ENCODE data around the gene SEC14L1.
"Not testable (repeated sequence)": the region's sequence is repeated elsewhere in the genome, so short reads cannot be mapped to it uniquely, and the experiment has no call there.

Gene SEC14L1

DNA sequence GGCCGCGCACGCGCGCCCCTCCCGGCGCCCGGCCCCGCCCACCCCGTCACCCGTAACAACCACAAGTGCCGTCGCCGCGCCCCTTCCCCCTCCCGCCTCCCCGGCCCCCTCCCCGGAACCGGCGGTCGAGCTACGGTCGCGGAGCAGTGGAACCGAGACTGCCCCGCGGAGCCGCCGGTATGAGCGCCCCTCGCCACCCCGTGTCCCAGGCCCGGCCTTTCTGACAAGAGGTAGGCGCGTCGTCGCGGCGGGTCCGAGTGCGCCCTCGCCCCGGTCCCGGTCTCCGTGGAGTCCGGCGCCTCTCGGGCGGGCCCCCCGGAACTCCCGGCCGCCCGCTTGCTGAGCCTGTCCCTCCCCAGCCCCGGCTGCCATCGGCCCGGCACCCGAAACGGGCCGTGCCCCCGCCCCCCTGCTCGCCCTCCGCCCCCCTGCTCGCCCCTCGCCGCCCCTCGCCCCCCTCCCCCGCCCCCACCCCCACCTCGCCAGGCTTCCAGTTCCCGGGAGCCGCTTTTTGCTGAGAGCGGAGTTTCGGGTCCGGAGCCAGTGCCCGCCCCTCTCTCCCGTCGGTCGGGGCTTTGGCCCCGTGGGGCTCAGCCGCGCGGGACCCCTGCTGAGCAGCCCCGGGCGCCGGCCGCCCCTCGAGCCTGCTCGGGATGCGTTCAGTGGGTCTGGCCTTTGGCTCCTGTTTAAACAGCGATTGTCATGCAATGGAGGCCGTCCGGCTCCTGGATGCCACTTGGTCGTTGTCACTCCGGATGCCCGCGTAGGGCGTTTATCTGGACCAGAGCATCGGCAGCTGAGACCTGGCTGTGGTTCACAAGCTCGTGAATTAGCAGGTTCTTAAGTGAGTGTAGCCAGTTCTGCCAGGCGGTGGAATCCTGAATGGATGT lies at the start of gene SEC14L1:
SEC14L1 (plus strand) TSS at position 92 of the 890 bp plus-strand sequence. CDS start 2,628 bp downstream, outside the sequence.
- DNase-seq: peak; percentile 52
- in situ Hi-C loops (cut with MboI; ENCODE audit: low pct_unique_long_range_greater_than_20kb, low sequenced_read_pairs): no loop called here

- in situ Hi-C loops (cut with MboI; ENCODE audit: low pct_unique_long_range_greater_than_20kb, low sequenced_read_pairs): no loop called here
- DNase-seq: no peak
Measured at GRCh38 chr17:77092025-77092424, 48.7 kb upstream of the SEC14L1 start.

- DNase-seq: no peak
- in situ Hi-C loops (cut with MboI; ENCODE audit: low pct_unique_long_range_greater_than_20kb, low sequenced_read_pairs): no loop called here
Measured at GRCh38 chr17:77095461-77095860, 45.3 kb upstream of the SEC14L1 start.

DNA sequence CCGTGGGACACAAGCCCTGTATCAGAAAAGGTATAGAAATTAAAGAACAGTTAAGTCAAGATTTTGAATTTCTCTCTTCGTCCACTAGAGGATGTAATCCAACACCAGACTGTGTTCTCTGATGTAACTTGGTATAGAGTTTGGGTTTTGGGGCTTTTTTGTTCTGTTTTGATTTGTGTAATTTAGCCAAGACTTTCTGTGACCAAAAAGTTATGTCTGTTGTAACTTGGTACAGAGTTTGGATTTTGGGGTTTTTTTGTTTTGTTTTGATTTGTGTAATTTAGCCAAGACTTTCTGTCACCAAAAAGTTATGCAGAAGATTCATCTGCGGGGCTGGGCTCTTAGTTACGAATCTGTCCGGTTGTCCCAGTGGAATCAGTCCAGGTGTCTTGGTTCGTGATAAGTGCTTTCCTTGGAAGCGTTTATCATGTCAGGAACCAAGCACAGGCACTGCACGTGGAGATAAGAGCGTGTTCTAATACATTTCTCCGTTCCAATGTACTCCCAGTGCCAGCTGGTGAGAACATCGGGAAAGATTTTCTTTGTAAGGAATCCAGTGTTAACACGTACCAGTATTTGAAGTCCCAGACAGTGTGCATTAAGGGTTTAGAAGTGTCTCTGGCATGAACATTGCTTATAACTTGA lies 44.1 kb upstream of the SEC14L1 start:
- DNase-seq: peak; percentile 45
- in situ Hi-C loops (cut with MboI; ENCODE audit: low pct_unique_long_range_greater_than_20kb, low sequenced_read_pairs): no loop called here

GRCh38 chr17:77097631-77098180 lies 43.1 kb upstream of the SEC14L1 start:
- in situ Hi-C loops (cut with MboI; ENCODE audit: low pct_unique_long_range_greater_than_20kb, low sequenced_read_pairs): no loop called here

DNA sequence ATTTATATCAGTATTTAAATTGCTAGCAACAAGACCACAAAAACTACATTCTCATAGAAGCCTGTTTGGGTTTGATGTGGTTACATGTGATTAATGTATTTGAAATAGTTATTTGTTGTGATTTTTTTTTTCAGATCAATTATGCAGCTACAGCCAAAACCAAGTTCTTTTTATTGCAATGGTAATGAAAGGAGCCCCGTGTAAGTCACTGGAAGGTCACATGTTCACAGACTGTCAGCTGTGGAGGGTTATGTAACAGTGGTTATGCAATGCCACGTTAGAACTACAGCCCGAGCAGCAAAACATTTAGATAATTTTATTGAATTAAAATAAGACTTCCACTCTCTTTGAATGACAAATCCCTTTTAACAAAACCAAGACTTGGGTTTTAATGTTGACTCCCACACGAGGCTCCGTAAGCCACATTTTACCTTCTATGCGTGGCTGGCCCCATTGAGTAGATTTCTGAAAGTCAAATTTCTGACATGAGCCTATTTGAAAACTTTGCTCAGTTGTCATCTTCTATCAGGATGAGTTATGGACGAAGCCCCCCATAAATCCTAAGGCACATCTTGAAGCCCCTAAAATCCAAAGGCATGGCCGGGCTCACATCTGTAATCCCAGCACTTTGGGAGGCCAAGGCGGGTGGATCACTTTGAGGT lies 41.8 kb upstream of the SEC14L1 start:
- in situ Hi-C loops (cut with MboI; ENCODE audit: low pct_unique_long_range_greater_than_20kb, low sequenced_read_pairs): no loop called here

More at GRCh38 chr17:77097631-77098180, 43.1 kb upstream of the SEC14L1 start:
- DNase-seq: no peak

GRCh38 chr17:77099997-77100396 lies 40.8 kb upstream of the SEC14L1 start:
- DNase-seq: no peak
- in situ Hi-C loops (cut with MboI; ENCODE audit: low pct_unique_long_range_greater_than_20kb, low sequenced_read_pairs): no loop called here

More for the DNA sequence above, 41.8 kb upstream of the SEC14L1 start:
- peak; percentile 37 for DNase-seq

- in situ Hi-C loops (cut with MboI; ENCODE audit: low pct_unique_long_range_greater_than_20kb, low sequenced_read_pairs): no loop called here
- no peak for DNase-seq
Measured at GRCh38 chr17:77101521-77102410, 39.0 kb upstream of the SEC14L1 start.

GRCh38 chr17:77102411-77103134 lies 38.2 kb upstream of the SEC14L1 start:
- DNase-seq; in situ Hi-C loops (cut with MboI; ENCODE audit: low pct_unique_long_range_greater_than_20kb, low sequenced_read_pairs): not testable (repeated sequence)

DNA sequence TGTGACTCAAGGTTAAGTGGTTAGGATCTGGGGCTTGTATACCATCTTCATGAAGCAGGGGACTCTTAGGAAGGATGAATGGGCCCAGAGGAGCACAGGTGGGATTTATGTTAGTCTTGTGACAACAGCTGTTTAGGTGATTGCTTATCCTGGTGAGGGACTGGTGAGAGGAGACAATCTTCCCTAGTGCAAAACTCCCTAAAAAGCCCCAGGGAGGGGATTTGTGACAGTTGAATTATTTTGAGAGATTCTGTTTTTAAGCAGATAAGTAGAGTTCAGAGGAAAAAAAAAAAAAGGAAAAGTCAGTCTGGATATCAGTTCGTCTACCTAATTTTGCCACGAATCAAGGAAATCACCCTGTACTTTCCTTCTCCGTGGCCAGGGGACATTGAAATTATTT lies 35.1 kb upstream of the SEC14L1 start:
- in situ Hi-C loops (cut with MboI; ENCODE audit: low pct_unique_long_range_greater_than_20kb, low sequenced_read_pairs): no loop called here
- DNase-seq: no peak

DNA sequence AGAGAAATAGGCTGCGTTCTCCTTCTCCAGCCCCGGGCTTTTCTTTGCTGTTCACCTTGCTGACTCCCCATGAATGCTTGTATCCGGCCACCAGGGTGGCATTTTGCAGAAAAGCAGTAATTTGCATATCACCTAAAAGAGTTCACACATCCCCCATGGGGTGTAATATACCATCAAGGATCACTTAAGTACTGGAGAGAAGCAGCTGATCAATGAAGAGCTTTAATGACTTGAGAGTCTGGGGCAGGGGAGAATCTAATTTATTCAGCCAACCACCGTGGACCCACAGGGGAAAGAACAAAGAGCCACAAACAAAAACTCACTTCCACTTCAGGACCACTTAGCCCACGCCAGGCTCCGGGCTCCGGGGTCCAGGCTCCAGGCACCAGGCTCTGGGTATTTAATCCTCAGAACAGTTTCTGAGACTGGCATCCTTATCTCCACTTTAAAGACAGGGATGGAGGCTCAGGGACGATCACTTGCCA lies 33.9 kb upstream of the SEC14L1 start:
- in situ Hi-C loops (cut with MboI; ENCODE audit: low pct_unique_long_range_greater_than_20kb, low sequenced_read_pairs): no loop called here
- no peak for DNase-seq

DNA sequence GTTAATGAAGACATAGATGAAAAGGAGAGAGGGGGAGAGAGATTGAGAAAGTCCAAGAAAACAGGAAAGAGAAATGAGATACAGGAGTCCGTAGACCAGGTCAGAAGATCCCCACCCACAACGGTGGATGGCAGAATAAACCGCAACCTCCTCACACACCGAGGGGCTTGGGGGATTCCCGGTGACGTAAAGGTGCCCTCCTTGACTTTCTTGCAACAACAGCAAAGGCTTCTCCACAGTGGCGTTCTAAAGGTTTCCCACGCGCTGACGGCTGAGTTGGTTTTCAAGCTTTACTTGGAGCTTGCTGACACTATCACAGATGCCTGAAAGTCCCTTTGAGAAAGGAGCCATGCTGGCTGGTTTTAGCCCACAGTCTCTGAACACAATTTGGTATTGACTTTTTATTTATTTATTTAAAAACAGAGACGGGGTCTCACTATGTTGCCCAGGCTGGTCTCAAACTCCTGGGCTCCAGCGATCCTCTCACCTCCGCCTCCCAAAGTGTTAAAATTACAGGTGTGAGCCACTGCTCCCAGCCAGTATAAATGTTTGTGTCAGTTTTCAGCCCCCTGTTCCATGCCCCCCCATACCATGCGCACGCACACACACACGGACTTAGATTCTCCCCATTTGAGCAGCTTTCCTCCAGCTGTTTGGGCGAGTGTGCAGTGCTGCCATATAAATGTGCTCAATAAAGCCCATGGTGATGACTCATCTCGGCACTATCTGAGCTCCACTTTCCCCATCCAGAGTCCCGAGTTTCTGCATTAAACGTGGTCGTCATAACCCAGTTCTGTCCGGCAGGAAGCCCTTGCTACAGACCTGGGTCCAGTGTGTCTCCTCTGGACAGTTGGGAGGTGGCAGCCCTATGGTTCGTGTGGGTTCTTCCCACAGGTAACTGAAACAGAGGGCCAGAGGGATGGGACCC lies 33.0 kb upstream of the SEC14L1 start:
- in situ Hi-C loops (cut with MboI; ENCODE audit: low pct_unique_long_range_greater_than_20kb, low sequenced_read_pairs): no loop called here
- DNase-seq: no peak

DNA sequence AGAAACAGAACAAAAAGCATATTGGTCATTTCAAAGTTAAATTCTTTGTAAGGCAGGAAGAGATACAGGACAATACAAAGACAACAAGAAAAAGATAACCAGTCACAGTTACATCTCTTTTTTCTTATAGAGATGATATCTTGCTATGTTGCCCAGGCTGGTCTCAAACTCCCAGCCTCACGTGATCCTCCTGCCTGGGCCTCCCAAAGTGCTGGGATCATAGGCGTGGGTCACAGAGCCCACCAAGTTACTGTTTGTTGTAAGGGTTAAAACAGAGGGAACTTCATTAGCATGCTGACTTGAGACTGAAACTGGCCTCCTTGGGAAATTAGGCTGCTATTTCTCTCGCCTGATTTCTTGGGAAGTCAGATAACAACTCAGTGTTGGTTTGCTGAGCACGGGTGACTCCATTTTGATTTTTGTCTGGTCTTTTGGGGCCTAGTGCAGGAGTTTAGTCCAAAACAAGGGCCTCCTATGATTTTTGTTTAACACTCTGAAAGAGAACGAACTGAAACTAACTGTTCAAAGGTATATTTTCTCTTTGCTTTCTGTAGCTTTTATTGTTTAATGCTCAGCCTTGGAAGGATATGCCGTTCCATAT lies 31.5 kb upstream of the SEC14L1 start:
- in situ Hi-C loops (cut with MboI; ENCODE audit: low pct_unique_long_range_greater_than_20kb, low sequenced_read_pairs): no loop called here
- no peak for DNase-seq

DNA sequence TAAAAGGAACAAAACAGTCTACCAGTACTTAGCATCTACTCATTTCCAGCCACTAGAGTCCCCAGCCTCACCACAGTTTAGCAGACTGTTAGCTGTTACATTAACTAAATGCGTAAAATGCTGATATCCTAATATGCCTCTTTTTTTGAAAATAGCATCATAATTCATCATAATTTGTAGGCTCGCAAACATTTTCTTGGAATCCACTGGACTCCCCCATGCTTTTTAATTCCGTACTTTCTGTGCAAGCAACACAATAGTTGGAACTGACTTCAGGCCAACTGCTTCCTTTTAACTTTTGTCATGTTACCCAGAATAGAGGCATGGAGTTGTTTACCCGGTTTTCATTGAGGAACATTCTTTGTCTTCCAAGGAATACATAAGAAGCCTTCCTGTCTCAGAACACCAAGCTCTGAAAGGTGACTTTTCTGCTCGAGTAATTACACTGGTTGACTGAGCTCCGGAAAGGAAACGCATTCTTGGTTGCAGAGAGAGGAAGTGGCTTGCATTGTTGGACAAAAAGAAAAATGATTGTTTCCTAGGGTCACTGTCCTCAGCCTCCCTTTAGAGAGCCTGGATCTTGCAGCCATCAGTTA lies 30.9 kb upstream of the SEC14L1 start:
- DNase-seq: peak; percentile 69
- in situ Hi-C loops (cut with MboI; ENCODE audit: low pct_unique_long_range_greater_than_20kb, low sequenced_read_pairs): no loop called here

DNA sequence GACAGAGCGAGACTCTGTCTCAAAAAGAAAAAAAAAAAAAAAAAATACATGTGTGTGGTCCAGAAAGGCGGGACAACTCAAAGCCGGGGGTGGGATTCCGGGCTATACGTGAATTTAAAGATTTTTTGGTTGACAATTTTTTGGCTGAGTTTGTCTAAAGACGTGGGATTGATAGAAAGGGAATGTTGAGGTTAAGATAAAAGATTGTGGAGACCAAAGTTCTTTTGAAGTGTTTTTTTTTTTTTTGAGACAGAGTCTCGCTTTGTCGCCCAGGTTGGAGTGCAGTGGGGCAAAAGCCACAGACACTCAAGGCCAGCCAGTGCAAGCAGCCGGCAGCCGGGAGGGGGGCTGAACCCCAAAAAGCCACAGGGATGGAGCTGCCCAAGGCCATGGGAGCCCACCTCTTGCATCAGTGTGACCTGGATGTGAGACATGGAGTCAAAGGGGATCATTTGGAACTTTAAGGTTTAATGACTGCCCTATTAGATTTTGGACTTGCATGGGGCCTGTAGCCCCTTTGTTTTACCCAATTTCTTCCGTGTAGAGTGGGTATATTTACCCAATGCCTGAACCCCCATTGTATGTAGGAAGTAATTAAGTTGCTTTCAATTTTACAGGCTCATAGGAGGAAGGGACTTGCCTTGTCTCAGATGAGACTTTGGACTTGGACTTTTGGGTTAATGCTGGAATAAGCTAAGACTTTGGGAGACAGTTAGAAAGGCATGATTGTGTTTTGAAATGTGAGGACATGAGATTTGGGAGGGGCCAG lies 29.4 kb upstream of the SEC14L1 start:
- DNase-seq; in situ Hi-C loops (cut with MboI; ENCODE audit: low pct_unique_long_range_greater_than_20kb, low sequenced_read_pairs): not testable (repeated sequence)

DNA sequence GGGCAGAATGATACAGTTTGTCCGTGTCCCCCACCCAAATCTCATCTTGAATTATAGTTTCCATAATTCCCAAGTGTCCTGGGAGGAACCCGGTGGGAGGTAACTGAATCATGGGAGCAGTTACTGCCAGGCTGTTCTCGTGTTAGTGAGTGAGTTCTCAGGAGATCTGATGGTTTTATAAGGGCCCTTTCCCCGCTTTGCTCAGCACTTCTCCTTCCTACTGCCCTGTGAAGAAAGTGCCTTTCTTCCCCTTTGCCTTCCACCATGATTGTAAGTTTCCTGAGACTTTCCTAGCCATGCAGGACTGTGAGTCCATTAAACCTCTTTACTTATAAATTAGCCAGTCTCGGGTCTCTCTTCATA lies 28.9 kb upstream of the SEC14L1 start:
- in situ Hi-C loops (cut with MboI; ENCODE audit: low pct_unique_long_range_greater_than_20kb, low sequenced_read_pairs): no loop called here
- DNase-seq: peak; percentile 50
